ENCODE results near the gene XPO4.
"Not testable (repeated sequence)": the region's sequence is repeated elsewhere in the genome, so short reads cannot be mapped to it uniquely, and the experiment has no call there.

XPO4 gene

DNA sequence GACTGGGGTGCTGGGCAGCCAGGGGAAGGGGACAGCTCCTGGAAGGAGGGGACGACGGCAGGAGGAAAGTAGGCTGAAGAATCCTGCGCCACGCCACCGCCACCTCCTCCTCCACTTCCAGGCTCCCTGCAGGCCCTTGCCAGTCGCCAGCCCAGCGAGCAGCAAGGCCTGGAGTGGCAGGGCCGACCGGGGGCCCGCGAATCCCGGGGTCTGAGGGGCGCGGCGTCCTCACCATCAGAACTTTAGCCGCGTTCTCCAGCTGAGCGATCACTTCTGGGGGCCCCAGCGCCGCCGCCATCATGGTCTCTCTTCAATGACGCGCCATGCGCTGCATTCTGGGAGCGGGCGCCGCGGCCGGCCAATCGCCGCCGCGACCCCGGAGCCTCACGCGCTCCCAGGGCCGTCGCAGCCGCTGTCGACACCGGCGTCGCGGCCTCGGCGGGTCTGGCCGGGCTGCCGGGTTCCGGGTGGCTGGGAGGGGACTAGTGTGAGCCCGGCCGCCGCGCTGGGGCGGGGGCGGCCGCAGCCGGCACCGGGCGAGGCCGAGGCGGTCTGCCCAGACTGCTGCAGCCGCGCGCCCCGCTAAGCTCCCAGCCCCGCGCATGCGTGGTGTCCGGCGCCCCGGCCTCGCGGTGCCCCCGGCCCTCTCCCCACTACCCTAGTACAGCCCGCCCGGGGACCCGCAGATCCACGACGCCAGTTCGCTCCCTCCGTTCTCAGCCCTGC, at the start of gene XPO4:
TSS of gene XPO4 (minus strand) at position 309 of the 726 bp plus-strand sequence. CDS start at position 301, 8 bp downstream.
- H3K4me1 Mint-ChIP-seq = peaks cover 35% of the 10 kb centered on the region
- peaks cover 10% of the 10 kb centered on the region for H3K36me3 Mint-ChIP-seq
- peak within 1 kb of the TSS; percentile 97 for H3K27ac Mint-ChIP-seq

DNA sequence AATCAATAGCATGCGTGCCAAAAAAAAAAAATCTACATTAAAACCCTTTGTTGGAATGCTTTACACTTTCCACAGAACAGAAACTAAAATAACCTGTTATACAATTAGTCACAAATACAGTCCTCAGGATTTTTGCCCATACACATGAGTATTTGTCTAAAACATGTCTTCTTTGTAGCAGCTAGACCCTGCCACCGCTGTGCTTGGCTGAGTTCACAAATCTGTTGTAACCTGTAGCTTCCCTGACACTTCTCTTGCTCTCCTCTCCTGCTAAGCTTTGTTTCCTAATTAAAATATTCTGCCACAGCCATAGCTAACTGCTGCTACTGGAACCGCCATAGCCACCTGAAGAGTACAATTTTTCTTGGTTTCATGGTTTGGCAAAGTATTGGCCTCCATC, 45.5 kb upstream of the XPO4 start:
- not testable (repeated sequence) for H3K9me3 Mint-ChIP-seq, H3K4me3 Mint-ChIP-seq, H3K36me3 Mint-ChIP-seq, H3K4me1 Mint-ChIP-seq, H3K27ac Mint-ChIP-seq
- peaks cover 35% of the 10 kb centered on the region for H3K27me3 Mint-ChIP-seq

More for the DNA sequence above, at the start of gene XPO4:
- Mint-ChIP-seq H3K4me3 (peak within 1 kb of the TSS; percentile 98), H3K9me3 (no peaks in the 10 kb centered on the region), H3K27me3 (peaks cover 1% of the 10 kb centered on the region)

DNA sequence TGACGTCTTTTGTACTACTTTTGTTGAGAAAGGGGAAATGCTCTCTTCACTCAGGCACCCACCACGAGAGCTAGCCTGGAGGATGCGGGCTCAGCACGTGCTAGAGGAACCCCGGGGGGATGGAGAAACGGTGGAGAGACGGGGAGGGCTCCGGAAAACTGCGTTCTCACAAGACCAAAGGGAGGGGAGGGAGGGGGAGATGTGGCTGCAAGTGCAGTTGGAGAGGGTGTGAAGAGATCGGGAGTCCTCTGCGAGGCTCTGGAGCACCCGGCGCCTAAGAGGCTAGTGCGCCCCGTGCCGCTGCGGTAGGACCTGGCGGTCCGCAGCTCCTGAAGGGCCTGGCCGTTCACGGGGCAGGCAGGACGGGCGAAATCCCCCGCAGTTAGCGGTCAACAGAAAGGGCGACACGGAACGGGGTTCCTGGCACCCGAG, 43.4 kb upstream of the XPO4 start:
- no peaks in the 10 kb centered on the region for H3K9me3 Mint-ChIP-seq
- H3K4me1 Mint-ChIP-seq = peaks cover 4% of the 10 kb centered on the region
- H3K27me3 Mint-ChIP-seq = peaks cover 33% of the 10 kb centered on the region
- no peaks in the 10 kb centered on the region for H3K36me3 Mint-ChIP-seq
- no peak overlapping the region for H3K4me3 Mint-ChIP-seq
- no peak overlapping the region for H3K27ac Mint-ChIP-seq

DNA sequence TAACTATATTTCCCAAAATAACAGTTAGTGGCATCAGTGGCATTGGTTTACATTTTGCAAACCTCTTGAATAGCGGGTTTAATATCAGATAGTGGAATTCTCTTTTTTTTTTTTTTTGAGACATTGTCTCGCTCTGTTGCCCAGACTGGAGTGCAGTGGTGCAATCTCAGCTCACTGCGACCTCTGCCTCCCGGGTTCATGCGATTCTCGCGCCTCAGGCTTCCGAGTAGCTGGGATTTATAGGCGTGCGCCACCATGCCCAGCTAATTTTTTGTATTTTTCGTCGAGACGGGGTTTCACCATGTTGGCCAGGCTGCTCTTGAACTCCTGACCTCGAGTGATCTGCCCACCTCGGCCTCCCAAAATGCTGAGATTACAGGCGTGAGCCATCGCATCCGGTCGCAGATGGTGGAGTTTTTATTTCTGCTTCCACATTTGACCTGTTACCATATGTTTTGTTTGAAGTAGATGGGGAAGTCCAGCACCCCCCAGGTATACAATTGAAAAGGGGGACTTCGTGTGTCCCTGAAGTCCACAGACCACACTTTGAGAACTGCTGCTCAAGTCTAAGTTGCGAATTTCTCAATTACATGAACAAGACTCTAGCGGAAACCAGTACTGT, 40.5 kb upstream of the XPO4 start:
- no peak overlapping the region for H3K4me3 Mint-ChIP-seq
- no peak overlapping the region for H3K27ac Mint-ChIP-seq
- H3K36me3 Mint-ChIP-seq = no peaks in the 10 kb centered on the region
- H3K4me1 Mint-ChIP-seq = peaks cover 4% of the 10 kb centered on the region
- H3K9me3 Mint-ChIP-seq = no peaks in the 10 kb centered on the region
- peaks cover 20% of the 10 kb centered on the region for H3K27me3 Mint-ChIP-seq

GRCh38 chr13:20940511-20940910, 38.0 kb upstream of the XPO4 start:
- not testable (repeated sequence) for H3K27ac Mint-ChIP-seq
- peaks cover 17% of the 10 kb centered on the region for H3K27me3 Mint-ChIP-seq

DNA sequence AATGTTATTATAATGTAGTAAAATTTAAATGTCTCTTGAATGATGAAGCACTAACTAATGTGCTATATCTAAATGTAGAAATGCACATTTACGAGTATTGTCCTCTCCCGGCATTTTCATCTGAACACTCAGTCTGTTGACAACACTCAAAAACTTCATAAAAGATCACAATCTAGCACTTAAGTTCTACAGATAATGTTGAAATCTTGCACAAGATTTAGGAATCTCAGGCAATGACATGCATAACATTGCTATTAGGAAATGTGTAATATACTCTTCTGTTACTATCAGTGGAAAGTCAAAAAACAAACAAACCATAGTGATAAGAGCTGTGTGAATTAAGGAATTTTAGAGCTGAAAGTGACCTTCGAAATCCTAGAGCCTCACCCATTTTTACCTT, 37.5 kb upstream of the XPO4 start:
- Mint-ChIP-seq H3K4me3 (no peak overlapping the region), H3K9me3 (no peaks in the 10 kb centered on the region), H3K27me3 (peaks cover 12% of the 10 kb centered on the region), H3K4me1 (no peaks in the 10 kb centered on the region), H3K36me3 (no peaks in the 10 kb centered on the region), H3K27ac (no peak overlapping the region)

More at GRCh38 chr13:20940511-20940910, 38.0 kb upstream of the XPO4 start:
- H3K4me3 Mint-ChIP-seq, H3K9me3 Mint-ChIP-seq, H3K4me1 Mint-ChIP-seq, H3K36me3 Mint-ChIP-seq: not testable (repeated sequence)

DNA sequence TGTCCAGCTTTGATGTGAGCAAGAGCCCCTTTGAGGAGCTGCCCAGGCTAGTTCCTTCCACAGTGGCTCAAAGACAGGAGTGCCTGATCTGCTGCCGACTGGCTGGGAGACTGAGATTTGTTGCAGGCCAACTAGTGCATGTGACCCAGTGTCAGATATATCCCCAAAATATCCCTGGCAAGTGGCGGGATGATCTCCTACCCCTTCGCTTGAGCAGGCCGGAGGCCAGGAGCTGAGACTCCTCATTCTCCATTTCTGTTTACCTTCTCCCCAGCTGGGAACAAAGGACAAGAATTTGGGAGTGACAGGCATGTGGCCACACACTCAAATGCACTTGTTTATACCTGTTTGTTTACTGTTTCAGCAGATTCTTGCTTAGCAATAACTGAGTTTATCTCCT, 37.1 kb upstream of the XPO4 start:
- peaks cover 9% of the 10 kb centered on the region for H3K27me3 Mint-ChIP-seq

DNA sequence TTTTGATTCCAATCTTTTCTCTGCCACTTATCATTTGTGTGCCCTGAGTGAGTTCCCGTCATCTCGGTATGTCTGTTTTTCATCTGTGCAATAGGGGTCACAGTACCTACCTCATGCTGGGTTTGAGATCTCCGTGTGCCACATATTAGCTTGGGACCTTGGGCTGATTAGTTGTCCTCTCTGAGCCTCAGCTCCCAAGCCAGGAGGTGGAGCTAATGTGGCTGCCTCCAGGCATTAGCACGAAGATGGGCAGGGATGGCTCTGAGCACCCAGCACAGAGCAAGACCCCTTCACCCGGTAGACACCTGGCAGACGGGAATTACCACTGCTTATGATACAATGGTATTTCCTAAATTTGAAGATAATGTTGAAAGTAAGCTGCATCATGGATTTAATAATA, 35.8 kb upstream of the XPO4 start:
- Mint-ChIP-seq H3K27ac (no peak overlapping the region), H3K27me3 (peaks cover 4% of the 10 kb centered on the region), H3K4me3 (no peak overlapping the region), H3K36me3 (no peaks in the 10 kb centered on the region), H3K4me1 (no peaks in the 10 kb centered on the region), H3K9me3 (no peaks in the 10 kb centered on the region)

More for the DNA sequence above, 37.1 kb upstream of the XPO4 start:
- H3K4me3 Mint-ChIP-seq = no peak overlapping the region
- no peaks in the 10 kb centered on the region for H3K9me3 Mint-ChIP-seq
- no peak overlapping the region for H3K27ac Mint-ChIP-seq
- no peaks in the 10 kb centered on the region for H3K4me1 Mint-ChIP-seq
- no peaks in the 10 kb centered on the region for H3K36me3 Mint-ChIP-seq

DNA sequence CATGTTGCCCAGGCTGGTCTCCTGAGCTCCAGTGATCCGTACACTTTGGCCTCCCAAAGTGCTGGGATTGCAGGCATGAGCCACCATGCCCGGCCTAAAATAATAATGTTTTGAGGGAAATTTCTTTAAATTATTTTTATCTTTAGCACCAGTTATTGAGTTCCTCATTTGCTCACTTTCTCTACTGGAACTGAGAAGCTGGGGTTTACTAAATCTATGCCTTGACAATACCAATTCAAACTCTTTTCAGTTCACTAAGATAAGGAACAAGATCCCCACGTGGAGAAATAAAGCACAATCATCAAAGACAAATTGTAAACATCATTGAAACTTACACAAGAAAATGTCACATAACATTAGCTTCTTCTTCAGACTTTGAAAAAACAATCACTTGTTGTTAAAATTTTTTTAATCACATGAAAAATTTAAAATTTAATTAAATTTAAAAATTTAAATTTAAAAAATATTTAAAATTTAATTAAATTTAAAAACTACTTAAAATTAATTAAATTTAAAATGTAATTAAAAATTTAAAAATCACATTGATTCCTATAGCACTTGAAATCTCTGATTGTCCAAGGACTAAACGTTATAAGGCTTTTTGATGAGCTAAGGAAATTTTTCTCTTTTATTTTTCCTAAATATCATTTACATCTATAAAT, 25.2 kb upstream of the XPO4 start:
- Mint-ChIP-seq H3K27ac (no peak overlapping the region), H3K4me3 (no peak overlapping the region), H3K27me3 (no peaks in the 10 kb centered on the region), H3K36me3 (no peaks in the 10 kb centered on the region), H3K4me1 (no peaks in the 10 kb centered on the region), H3K9me3 (no peaks in the 10 kb centered on the region)

- not testable (repeated sequence) for H3K36me3 Mint-ChIP-seq
These were observed 22.8 kb upstream of the XPO4 start for GRCh38 chr13:20925395-20925790.

DNA sequence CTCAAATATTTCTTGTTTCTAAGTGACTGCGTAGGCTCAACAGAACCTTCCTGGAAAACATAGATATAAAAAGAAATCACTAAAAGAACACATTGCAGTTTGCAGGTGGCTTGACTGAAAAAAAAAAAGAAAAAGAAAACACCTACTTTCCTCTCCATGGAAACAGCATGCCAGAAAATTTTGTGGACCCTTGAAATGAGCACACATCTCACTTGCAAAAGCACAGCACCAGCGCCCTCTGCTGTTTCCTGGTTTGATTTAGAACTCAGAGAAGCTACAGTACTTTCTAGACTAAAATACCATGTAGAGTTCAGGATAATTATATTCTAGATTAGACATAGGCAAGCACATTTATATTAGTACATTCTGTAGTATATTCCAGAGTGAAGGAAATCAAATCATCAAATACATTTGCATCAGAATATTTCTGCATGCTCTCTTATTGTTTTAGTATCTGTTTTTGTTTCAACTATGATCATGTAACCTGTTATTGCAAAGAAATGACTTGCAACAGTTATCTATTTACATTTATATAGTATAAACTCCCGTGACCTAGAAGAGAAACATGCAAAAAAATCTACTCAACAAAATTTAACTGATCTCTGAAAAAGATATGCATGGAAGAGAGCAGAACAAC, 22.3 kb upstream of the XPO4 start:
- H3K36me3 Mint-ChIP-seq = no peaks in the 10 kb centered on the region
- H3K4me3 Mint-ChIP-seq = no peak overlapping the region
- H3K27ac Mint-ChIP-seq = no peak overlapping the region
- no peaks in the 10 kb centered on the region for H3K9me3 Mint-ChIP-seq
- H3K27me3 Mint-ChIP-seq = no peaks in the 10 kb centered on the region
- H3K4me1 Mint-ChIP-seq = no peaks in the 10 kb centered on the region

More at GRCh38 chr13:20925395-20925790, 22.8 kb upstream of the XPO4 start:
- not testable (repeated sequence) for H3K9me3 Mint-ChIP-seq, H3K4me1 Mint-ChIP-seq, H3K27me3 Mint-ChIP-seq, H3K4me3 Mint-ChIP-seq, H3K27ac Mint-ChIP-seq

GRCh38 chr13:20923272-20923671, 20.7 kb upstream of the XPO4 start:
- H3K27ac Mint-ChIP-seq = no peak overlapping the region
- no peaks in the 10 kb centered on the region for H3K36me3 Mint-ChIP-seq
- no peaks in the 10 kb centered on the region for H3K27me3 Mint-ChIP-seq

DNA sequence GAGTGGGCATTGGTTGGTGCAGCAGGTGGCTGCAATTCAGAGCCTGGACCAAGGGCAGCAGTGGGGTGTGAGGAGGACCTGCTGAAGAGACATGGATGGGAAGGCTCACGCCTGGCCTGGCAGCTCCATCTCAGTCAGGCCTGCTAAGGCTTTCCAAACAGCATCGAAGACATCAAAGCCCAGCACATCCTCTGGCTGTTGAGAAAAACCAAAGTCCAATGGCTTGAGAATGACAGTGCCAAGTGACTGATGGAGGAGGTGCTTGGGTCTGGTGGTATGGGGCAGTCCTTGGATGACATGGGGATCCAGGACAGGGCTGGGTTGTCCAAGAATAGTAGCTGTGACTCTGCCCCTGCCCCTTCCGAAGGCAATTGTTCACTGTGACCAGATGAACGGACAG, 19.0 kb upstream of the XPO4 start:
- Mint-ChIP-seq H3K4me1 (no peaks in the 10 kb centered on the region), H3K27me3 (no peaks in the 10 kb centered on the region), H3K27ac (no peak overlapping the region), H3K9me3 (no peaks in the 10 kb centered on the region), H3K4me3 (no peak overlapping the region), H3K36me3 (no peaks in the 10 kb centered on the region)

More at GRCh38 chr13:20923272-20923671, 20.7 kb upstream of the XPO4 start:
- H3K9me3 Mint-ChIP-seq = no peaks in the 10 kb centered on the region
- H3K4me3 Mint-ChIP-seq = no peak overlapping the region
- H3K4me1 Mint-ChIP-seq = no peaks in the 10 kb centered on the region

GRCh38 chr13:20915676-20916075, 13.1 kb upstream of the XPO4 start:
- not testable (repeated sequence) for H3K4me3 Mint-ChIP-seq, H3K27ac Mint-ChIP-seq, H3K27me3 Mint-ChIP-seq, H3K36me3 Mint-ChIP-seq, H3K4me1 Mint-ChIP-seq, H3K9me3 Mint-ChIP-seq

GRCh38 chr13:20911037-20911436, 8.5 kb upstream of the XPO4 start:
- Mint-ChIP-seq H3K27me3 (peaks cover 5% of the 10 kb centered on the region), H3K36me3 (no peaks in the 10 kb centered on the region), H3K9me3 (no peaks in the 10 kb centered on the region), H3K4me1 (no peaks in the 10 kb centered on the region), H3K4me3 (no peak overlapping the region), H3K27ac (no peak overlapping the region)
